Heart left ventricle (tissue), 16 donors: ENCODE results near the gene DOCK9. TPM values are rescaled to one million over a fixed set of nuclear protein-coding genes. Genes with fewer than 3 reads are reported as not detected.

ENCODE experiments used
- ATAC-seq, 4 donors: fragments of 200-7000 bp; cut with Tn5 transposase; one replicate each; pipeline ENCODE4 v1.9.1; 2020 to 2022; ENCODE audit warnings: moderate library complexity in 4 of 4, mild to moderate bottlenecking in 3 of 4, moderate number of reproducible peaks in 1 of 4
- DNase-seq, 5 donors: peaks; one replicate each; pipeline ENCODE4 v3.0.0-alpha.2; 2020
- H3K27ac ChIP-seq, 12 donors: fragments of 200-600 bp; sonication (generic) in 4 of 12; one replicate each; pipeline versions ENCODE4 v1.5.0 to v1.8.0; 2016 to 2022; ENCODE audit warnings: mild to moderate bottlenecking in 2 of 12
- H3K27me3 ChIP-seq, 9 donors: fragments of 200-600 bp; sonication (generic) in 2 of 9; one replicate each; pipeline versions ENCODE4 v1.5.1 to v1.8.0; 2016 to 2022; ENCODE audit warnings: mild to moderate bottlenecking in 3 of 9
- H3K36me3 ChIP-seq, 9 donors: fragments of 200-600 bp; sonication (generic) in 2 of 9; one replicate each; pipeline versions ENCODE4 v1.5.0 to v1.8.0; 2018 to 2022; ENCODE audit warnings: mild to moderate bottlenecking in 2 of 9
- H3K4me1 ChIP-seq, 12 donors: fragments of 200-600 bp; sonication (generic) in 4 of 12; one replicate each; pipeline versions ENCODE4 v1.5.0 to v1.8.0; 2016 to 2022; ENCODE audit warnings: mild to moderate bottlenecking in 3 of 12
- H3K4me3 ChIP-seq, 12 donors: fragments of 200-600 bp; sonication (generic) in 4 of 12; one replicate each; pipeline versions ENCODE4 v1.5.0 to v1.8.0; 2017 to 2022; ENCODE audit warnings: mild to moderate bottlenecking in 9 of 12, moderate library complexity in 4 of 12
- H3K9me3 ChIP-seq, 12 donors: fragments of 200-600 bp; sonication (generic) in 4 of 12; one replicate each; pipeline versions ENCODE4 v1.5.0 to v1.8.0; 2016 to 2022; ENCODE audit warnings: mild to moderate bottlenecking in 1 of 12
- CTCF ChIP-seq, 12 donors: fragments of 200-600 bp; sonication (generic) in 4 of 12; IDR thresholded peaks; one replicate each; pipeline versions ENCODE4 v1.5.0 to v1.8.0; 2018 to 2022; ENCODE audit warnings: antibody characterized with exemption in 12 of 12, mild to moderate bottlenecking in 5 of 12
- POLR2A ChIP-seq, 2 donors: fragments of 450-650 bp; IDR thresholded peaks; one replicate each; pipeline ENCODE4 v1.6.1; 2017; ENCODE audit warnings: antibody characterized with exemption in 2 of 2, mild to moderate bottlenecking in 2 of 2, moderate library complexity in 2 of 2
- WGBS, 4 donors: extraction: QIAGEN DNeasy Blood & Tissue Kit in 2 of 4; methylation state at CpG; one replicate each; pipeline versions ENCODE4 v1.1.5 to v1.1.7; 2013 to 2018; 5-methylcytosine and 5-hydroxymethylcytosine counted together
- intact Hi-C, 10 donors: fragments of 100-400 bp; cut with DNase I; formaldehyde crosslinking; loops; one replicate each; pipeline versions ENCODE4 v1.11.1 to v1.14.2; 2022
- polyA plus RNA-seq, 2 donors: library from polyadenylated mRNA; stranded (reverse); fragments of 200-250 nt; gene quantifications; one replicate each; pipeline ENCODE4 v1.2.3, GENCODE V29; 2013
- total RNA-seq, 9 donors: library from RNA; depleted of rRNA in 2 of 9; stranded (reverse); fragments of >200 nt in 2 of 9; fragmentation: NEBNext Ultra II Directional in 3 of 9; extraction: Animal tissue kit (Norgen Biotek cat#: 25700) in 3 of 9; gene quantifications; one replicate each; pipeline versions ENCODE4 v1.1.0 to v1.2.4, GENCODE V29; 2016 to 2023
- donor health status: ischemic (EF 13 %, LVEDD 7.1; RV severe dilation, severe dysfunction).
- donor health status: healthy with polysubstance abuse.
- donor health status: DM: no; HTN: yes; CAD: no.
- donor health status: DM: no; HTN: no; CAD: no.
- donor health status: ischemic (EF 25% LVEDD 6.9; RV normal size, moderate dysfunction).
- donor health status: ischemic (EF 25% LVEDD 5.7; RV mildly dilated, moderate dysfunction).
- donor health status: healthy.
- donor health status: DM: yes; HTN: yes; CAD: no.
- donor health status: ischemic (EF 35%, LVEDD 5.7; RV mildly dilated, moderate dysfunction).
- donor health status: nonischemic (EF 11% LVEDD 7.7; RV severe dilation, severe dysfunction).
- donor health status: DM: yes; HTN: yes; CAD: no.
- donor health status: PGD.
- donor health status: ischemic (EF 29% LVEDD 5.4; RV normal size, mild dysfunction).
- donor health status: nonischemic (EF 23%, LVEDD 6.1; RV moderate dilation, normal function).

The DOCK9 gene
- total and polyA plus RNA-seq, 11 donors = 21.4 to 128 (median 45.2) TPM

GRCh38 chr13:98839856-98840769, 137.8 kb downstream of the DOCK9 start:
- Histone ChIP-seq H3K4me3 (no peak overlapping the region), H3K4me1 (peaks cover 0 to 14% (median 0%) of the 10 kb centered on the region in 12 donors), H3K36me3 (peaks cover 0 to 66% (median 31%) of the 10 kb centered on the region in 9 donors), H3K27me3 (no peaks in the 10 kb centered on the region), H3K9me3 (no peaks in the 10 kb centered on the region), H3K27ac (no peak overlapping the region)
- no peak for TF ChIP-seq POLR2A (IDR thresholded peaks at IDR 0.05)
- peak; percentile 70 to 90 (median 81) for TF ChIP-seq CTCF (IDR thresholded peaks at IDR 0.05)
- DNase-seq (peak; percentile 51 to 80 (median 68)), ATAC-seq (peak; percentile 90 to 95 (median 94))
- 37 to 42% (median 40%) methylated on average over 14 of the region's 14 CpGs for WGBS, 4 donors
- intact Hi-C loops = loop anchor here (5.0 to 10.0 kb wide), 11 partner anchors 163 to 985 kb away; no protein-coding TSS in a partner anchor

GRCh38 chr13:98838776-98839175, 139.1 kb downstream of the DOCK9 start:
- H3K27ac ChIP-seq = no peak overlapping the region
- H3K36me3 ChIP-seq = peaks cover 0 to 66% (median 22%) of the 10 kb centered on the region in 9 donors
- peaks cover 0 to 17% (median 2%) of the 10 kb centered on the region in 12 donors for H3K4me1 ChIP-seq
- 97 to 99% (median 99%) methylated on average over 2 of the region's 2 CpGs for WGBS, 4 donors
- ATAC-seq (no peak), DNase-seq (no peak)
- H3K4me3 ChIP-seq = no peak overlapping the region
- no peaks in the 10 kb centered on the region for H3K9me3 ChIP-seq
- H3K27me3 ChIP-seq = no peaks in the 10 kb centered on the region
- intact Hi-C loops = no loop called here
- TF ChIP-seq POLR2A (IDR thresholded peaks at IDR 0.05) (no peak), CTCF (IDR thresholded peaks at IDR 0.05) (no peak)

GRCh38 chr13:98837896-98838295, 140.0 kb downstream of the DOCK9 start:
- DNase-seq = no peak
- TF ChIP-seq CTCF (IDR thresholded peaks at IDR 0.05) (no peak), POLR2A (IDR thresholded peaks at IDR 0.05) (no peak)
- Histone ChIP-seq H3K9me3 (no peaks in the 10 kb centered on the region), H3K4me3 (no peak overlapping the region), H3K4me1 (peaks cover 0 to 12% (median 0%) of the 10 kb centered on the region in 12 donors), H3K27ac (no peak overlapping the region), H3K27me3 (no peaks in the 10 kb centered on the region), H3K36me3 (peaks cover 0 to 69% (median 21%) of the 10 kb centered on the region in 9 donors)
- intact Hi-C loops = no loop called here
- WGBS, 4 donors = 87 to 97% (median 93%) methylated on average over 3 of the region's 3 CpGs
- no peak for ATAC-seq

GRCh38 chr13:98835156-98835555, 142.7 kb downstream of the DOCK9 start:
- TF ChIP-seq POLR2A (IDR thresholded peaks at IDR 0.05) = no peak
- no peak for TF ChIP-seq CTCF (IDR thresholded peaks at IDR 0.05)
- Histone ChIP-seq H3K4me1 (peaks cover 0 to 7% (median 0%) of the 10 kb centered on the region in 12 donors), H3K27me3 (no peaks in the 10 kb centered on the region), H3K4me3 (no peak overlapping the region), H3K36me3 (peaks cover 0 to 86% (median 45%) of the 10 kb centered on the region in 9 donors), H3K9me3 (no peaks in the 10 kb centered on the region), H3K27ac (no peak overlapping the region)
- 81 to 93% (median 88%) methylated on average over 3 of the region's 3 CpGs for WGBS, 4 donors
- ATAC-seq (no peak), DNase-seq (no peak)
- intact Hi-C loops = no loop called here
